H1 (cell line): ENCODE data around the gene GNB1L. TPM values are rescaled to one million over a fixed set of nuclear protein-coding genes. Genes with fewer than 3 reads are reported as not detected.
A peak's percentile ranks its signal among the peaks of the same experiment; 100 is the strongest.

ENCODE experiments used
- CTCF ChIA-PET: fragments of 300-600 bp; sonication (Branson Sonifier 250); formaldehyde crosslinking; loops from one replicate; lab custom pipeline; 2021; ENCODE audit not compliant: partially characterized antibody; lab: Charles Lee
- POLR2A ChIA-PET: fragments of 300-600 bp; sonication (Branson Sonifier 250); formaldehyde crosslinking; loops from one replicate; lab custom pipeline; 2021; ENCODE audit warnings: inconsistent platforms; ENCODE audit not compliant: partially characterized antibody; lab: Charles Lee
- DNase-seq, 2 experiments: peaks; one replicate each; pipeline versions ENCODE4 v3.0.0 to v3.0.0-alpha.2; 2010 to 2022; ENCODE audit warnings: low spot score in 2 of 2, low read depth in 1 of 2, mixed read lengths in 1 of 2
- FAIRE-seq: peaks from 2 replicates; lab custom pipeline; 2011; peaks lifted over from hg19 to GRCh38; lab: Jason Lieb, UNC
- H2AFZ ChIP-seq: 2 replicates; pipeline ENCODE4 v1.8.1; 2012; ENCODE audit warnings: low read length, inconsistent platforms
- H2AK5ac ChIP-seq: 2 replicates; pipeline ENCODE4 v1.6.1; 2013; ENCODE audit warnings: low read depth, low read length
- H2BK120ac ChIP-seq: replicated peaks from 2 replicates; pipeline ENCODE3; 2013; ENCODE audit warnings: low read depth, low read length, inconsistent platforms
- H2BK12ac ChIP-seq: 2 replicates; pipeline ENCODE4 v1.6.1; 2013; ENCODE audit warnings: low read depth, low read length
- H2BK15ac ChIP-seq: 2 replicates; pipeline ENCODE4 v1.6.1; 2013; ENCODE audit warnings: low read length
- H2BK20ac ChIP-seq: 2 replicates; pipeline ENCODE4 v1.6.1; 2013; ENCODE audit warnings: low read length
- H2BK5ac ChIP-seq: 2 replicates; pipeline ENCODE4 v1.6.1; 2013; ENCODE audit warnings: low read depth, low read length
- H3K14ac ChIP-seq: 2 replicates; pipeline ENCODE4 v1.6.1; 2013; ENCODE audit warnings: inconsistent platforms; ENCODE audit not compliant: insufficient read length
- H3K18ac ChIP-seq: 2 replicates; pipeline ENCODE4 v1.6.1; 2013; ENCODE audit warnings: low read length; ENCODE audit errors: extremely low read depth
- H3K23ac ChIP-seq: 2 replicates; pipeline ENCODE4 v1.6.1; 2013; ENCODE audit warnings: inconsistent platforms; ENCODE audit not compliant: insufficient read length
- H3K23me2 ChIP-seq: 2 replicates; pipeline ENCODE4 v1.6.1; 2013; ENCODE audit warnings: low read depth, low read length
- H3K27ac ChIP-seq: 2 replicates; pipeline ENCODE4 v1.6.1; 2011; ENCODE audit warnings: low read depth, low read length, inconsistent platforms
- H3K27me3 ChIP-seq, 4 experiments: replicated peaks in 1 of 4; 1 replicate in 1 of 4; 2 replicates in 3 of 4; pipeline versions ENCODE4 v1.6.1 to v1.8.1; 2011 to 2013; ENCODE audit warnings: low read length in 3 of 4, mild to moderate bottlenecking in 3 of 4, inconsistent platforms in 2 of 4, mixed read lengths in 2 of 4, moderate library complexity in 1 of 4; ENCODE audit not compliant: control insufficient read depth in 3 of 4, insufficient read depth in 3 of 4; ENCODE audit errors: extremely low read depth in 1 of 4
- H3K36me3 ChIP-seq, 4 experiments: 2 replicates each; pipeline versions ENCODE4 v1.6.1 to v1.8.1; 2011 to 2013; ENCODE audit warnings: mild to moderate bottlenecking in 4 of 4, low read length in 3 of 4, moderate library complexity in 2 of 4, control low read depth in 1 of 4, inconsistent platforms in 1 of 4; ENCODE audit not compliant: insufficient read depth in 4 of 4, control insufficient read depth in 2 of 4
- H3K4ac ChIP-seq: replicated peaks from 2 replicates; pipeline ENCODE3; 2013; ENCODE audit warnings: low read length, low read depth, mixed read lengths, inconsistent platforms; ENCODE audit not compliant: insufficient read length
- H3K4me1 ChIP-seq, 4 experiments: replicated peaks in 1 of 4; 1 replicate in 1 of 4; 2 replicates in 3 of 4; pipeline versions ENCODE4 v1.6.1 to v1.8.1; 2011 to 2013; ENCODE audit warnings: low read length in 3 of 4, inconsistent platforms in 2 of 4, mixed read lengths in 1 of 4; ENCODE audit not compliant: insufficient read depth in 4 of 4, control insufficient read depth in 3 of 4
- H3K4me2 ChIP-seq, 2 experiments: 2 replicates each; pipeline versions ENCODE4 v1.6.1 to v1.8.1; 2011 to 2013; ENCODE audit warnings: low read depth in 2 of 2, low read length in 2 of 2, control low read depth in 1 of 2, inconsistent platforms in 1 of 2, mild to moderate bottlenecking in 1 of 2; ENCODE audit not compliant: insufficient read depth in 1 of 2
- H3K4me3 ChIP-seq, 4 experiments: fragments of 200-600, 300-600 bp in 1 of 4; sonication (generic), shearing (Covaris generic), sonication (Bioruptor Twin) in 1 of 4; 2 replicates each; pipeline versions ENCODE4 v1.5.1 to v1.8.1; 2011 to 2016; ENCODE audit warnings: low read length in 4 of 4, low read depth in 3 of 4, control low read depth in 2 of 4, inconsistent platforms in 2 of 4, mild to moderate bottlenecking in 2 of 4, mixed read lengths in 1 of 4, moderate library complexity in 1 of 4; ENCODE audit not compliant: insufficient read depth in 2 of 4; ENCODE audit errors: extremely low read depth in 1 of 4
- H3K56ac ChIP-seq: replicated peaks from 2 replicates; pipeline ENCODE3; 2013; ENCODE audit warnings: low read depth, mild to moderate bottlenecking, mixed read lengths, low read length, inconsistent platforms; ENCODE audit not compliant: insufficient read length
- H3K79me1 ChIP-seq: 2 replicates; pipeline ENCODE4 v1.6.1; 2013; ENCODE audit warnings: low read depth, low read length, control low read depth
- H3K79me2 ChIP-seq, 2 experiments: 2 replicates each; pipeline versions ENCODE4 v1.6.1 to v1.8.1; 2012 to 2013; ENCODE audit warnings: low read length in 2 of 2, mild to moderate bottlenecking in 2 of 2, inconsistent platforms in 1 of 2; ENCODE audit not compliant: insufficient read depth in 2 of 2, control insufficient read depth in 1 of 2
- H3K9ac ChIP-seq, 4 experiments: replicated peaks in 1 of 4; 1 replicate in 1 of 4; 2 replicates in 3 of 4; pipeline versions ENCODE4 v1.6.1 to v1.8.1; 2011 to 2013; ENCODE audit warnings: low read depth in 3 of 4, low read length in 3 of 4, control low read depth in 2 of 4, mild to moderate bottlenecking in 2 of 4, moderate library complexity in 2 of 4, inconsistent platforms in 1 of 4; ENCODE audit errors: extremely low read depth in 1 of 4
- H3K9me3 ChIP-seq, 2 experiments: 2 replicates each; pipeline versions ENCODE4 v1.6.1 to v1.8.1; 2012 to 2013; ENCODE audit warnings: mild to moderate bottlenecking in 2 of 2, moderate library complexity in 2 of 2, control low read depth in 1 of 2, inconsistent platforms in 1 of 2, low read depth in 1 of 2, low read length in 1 of 2, mixed read lengths in 1 of 2; ENCODE audit not compliant: insufficient read depth in 2 of 2
- H4K20me1 ChIP-seq, 2 experiments: replicated peaks in 1 of 2; 2 replicates each; pipeline versions ENCODE3 to v1.8.1; 2011 to 2013; ENCODE audit warnings: inconsistent platforms in 2 of 2, low read length in 2 of 2, mild to moderate bottlenecking in 1 of 2; ENCODE audit not compliant: insufficient read depth in 2 of 2, control insufficient read depth in 1 of 2
- H4K5ac ChIP-seq: 2 replicates; pipeline ENCODE4 v1.6.1; 2013; ENCODE audit warnings: low read length, low read depth, mixed read lengths, inconsistent platforms; ENCODE audit not compliant: insufficient read length
- H4K8ac ChIP-seq: 2 replicates; pipeline ENCODE4 v1.8.0; 2013; ENCODE audit warnings: mild to moderate bottlenecking, moderate library complexity, low read length, inconsistent platforms; ENCODE audit not compliant: insufficient read depth; ENCODE audit errors: extremely low read depth
- H4K91ac ChIP-seq: replicated peaks from 2 replicates; pipeline ENCODE3; 2013; ENCODE audit warnings: low read length, mixed read lengths, inconsistent platforms; ENCODE audit not compliant: insufficient read length
- EP300 ChIP-seq, 2 experiments: IDR thresholded peaks; 1 replicate in 1 of 2; 2 replicates in 1 of 2; pipeline ENCODE4 v1.6.1; 2011 to 2012; ENCODE audit warnings: low read depth in 2 of 2, low read length in 2 of 2, mild to moderate bottlenecking in 2 of 2, borderline replicate concordance in 1 of 2, inconsistent platforms in 1 of 2, moderate library complexity in 1 of 2
- POU5F1 ChIP-seq: IDR thresholded peaks from 2 replicates; pipeline ENCODE4 v1.6.1; 2011; ENCODE audit warnings: low read depth, mild to moderate bottlenecking, low read length, moderate library complexity
- WGBS, 2 experiments: shearing (Covaris generic) in 1 of 2; methylation state at CpG; one replicate each; pipeline versions ENCODE4 v1.1.6 to v1.1.7; 2013 to 2015; ENCODE audit warnings: low lambda C conversion rate in 2 of 2, mixed read lengths in 2 of 2, inconsistent platforms in 1 of 2, low coverage in 1 of 2, missing lambda C conversion rate in 1 of 2; ENCODE audit not compliant: insufficient replicate concordance in 2 of 2, insufficient coverage in 1 of 2, insufficient read length in 1 of 2; ENCODE audit errors: extremely low coverage in 1 of 2, missing lambda C conversion rate in 1 of 2; 5-methylcytosine and 5-hydroxymethylcytosine counted together
- polyA plus RNA-seq, 7 experiments: library from polyadenylated mRNA; depleted of rRNA in 3 of 7; stranded (reverse) in 5 of 7; unstranded in 2 of 7; fragments of >200 nt in 5 of 7; fragments of 200-250 nt in 2 of 7; gene quantifications; 1 replicate in 5 of 7; 2 replicates in 1 of 7; 4 replicates in 1 of 7; pipeline versions ENCODE4 v1.2.1 to v1.2.3, GENCODE V29; 2011 to 2013; ENCODE audit warnings: missing spikeins in 2 of 7, mixed read lengths in 2 of 7
- total RNA-seq: library from RNA; stranded (reverse); fragmentation: NEBNext Ultra II Directional; extraction: Animal tissue kit (Norgen Biotek cat#: 25700); gene quantifications from 2 replicates; pipeline ENCODE4 v1.2.1, GENCODE V29; 2021

GNB1L gene
- total and polyA plus RNA-seq, 2 of the 8 experiments (the other 6 are each of a cell fraction or from before 2014, with no cell fraction given) = 14.0 to 15.6 TPM

GRCh38 chr22:19886605-19887255 lies 32.1 kb upstream of the GNB1L start:
- H3K23me2 ChIP-seq = no peaks in the 10 kb centered on the region
- H4K20me1 ChIP-seq = no peaks in the 10 kb centered on the region
- H4K91ac ChIP-seq = peak overlapping the region; percentile 84
- H3K9ac ChIP-seq = no peak overlapping the region
- no peak overlapping the region for H3K18ac ChIP-seq
- ChIA-PET CTCF (interaction anchor here (0.6 to 9.5 kb wide), 9 partner anchors 10 to 163 kb away, joined by 3 to 69 read pairs (median 3); no protein-coding TSS in a partner anchor), POLR2A (no interaction called here)
- H3K4me2 ChIP-seq = no peak overlapping the region
- no peak overlapping the region for H3K4me3 ChIP-seq
- H3K9me3 ChIP-seq = no peaks in the 10 kb centered on the region
- no peak overlapping the region for H3K4ac ChIP-seq
- peaks cover 4 to 16% (median 14%) of the 10 kb centered on the region in 4 experiments for H3K4me1 ChIP-seq
- no peak for DNase-seq
- 80% methylated on average over 12 of the region's 12 CpGs; no CpG with 5 or more reads in 1 of the 2 experiments for WGBS, 2 experiments
- H2BK15ac ChIP-seq = no peak overlapping the region; the same call in 1 of the 2 replicates
- no peak overlapping the region for H3K14ac ChIP-seq
- no peak overlapping the region for H3K56ac ChIP-seq
- no peak overlapping the region for H2BK120ac ChIP-seq
- H3K79me2 ChIP-seq = no peaks in the 10 kb centered on the region
- H2BK12ac ChIP-seq = no peak overlapping the region
- peak overlapping the region; percentile 11; the same call in 1 of the 2 replicates for H4K8ac ChIP-seq
- H2BK5ac ChIP-seq = no peak overlapping the region
- no peak for FAIRE-seq
- H2AFZ ChIP-seq = no peak overlapping the region
- H3K27ac ChIP-seq = no peak overlapping the region
- no peak overlapping the region for H4K5ac ChIP-seq
- peaks cover 0 to 2% (median 0%) of the 10 kb centered on the region in 4 experiments; a peak in 2 of 7 replicates for H3K27me3 ChIP-seq
- no peak overlapping the region for H2BK20ac ChIP-seq
- H3K79me1 ChIP-seq = no peaks in the 10 kb centered on the region
- H3K23ac ChIP-seq = no peak overlapping the region
- no peaks in the 10 kb centered on the region for H3K36me3 ChIP-seq
- no peak overlapping the region; the same call in 1 of the 2 replicates for H2AK5ac ChIP-seq
- TF ChIP-seq POU5F1 = no peak
- TF ChIP-seq EP300 (IDR thresholded peaks at IDR 0.05; ENCODE audit: borderline replicate concordance in 1 of 2, low read depth in 2 of 2, low read length in 2 of 2) = no peak
